Measurements from ENCODE around the gene CCDC91.

The CCDC91 gene

GRCh38 chr12:28574746-28575592 lies 384.7 kb downstream of the CCDC91 start:
- Histone ChIP-seq H3K36me3 (ENCODE audit: control insufficient read depth, insufficient read depth, low read length) (no peaks in the 10 kb centered on the region), H3K4me1 (ENCODE audit: control insufficient read depth, insufficient read depth, low read length) (no peaks in the 10 kb centered on the region), H3K9ac (ENCODE audit: low read length) (no peak overlapping the region), H3K4me3 (ENCODE audit: low read length) (no peak overlapping the region), H3K27me3 (ENCODE audit: control insufficient read depth, insufficient read depth, low read length) (no peaks in the 10 kb centered on the region), H3K27ac (ENCODE audit: low read depth, low read length) (no peak overlapping the region)

- H3K27me3 ChIP-seq (ENCODE audit: control insufficient read depth, insufficient read depth, low read length): no peaks in the 10 kb centered on the region
- H3K4me3 ChIP-seq (ENCODE audit: low read length): no peak overlapping the region
- H3K9ac ChIP-seq (ENCODE audit: low read length): no peak overlapping the region
- no peaks in the 10 kb centered on the region for H3K4me1 ChIP-seq (ENCODE audit: control insufficient read depth, insufficient read depth, low read length)
- H3K27ac ChIP-seq (ENCODE audit: low read depth, low read length): no peak overlapping the region
- no peaks in the 10 kb centered on the region for H3K36me3 ChIP-seq (ENCODE audit: control insufficient read depth, insufficient read depth, low read length)
These were observed 385.4 kb downstream of the CCDC91 start for GRCh38 chr12:28575593-28576205.

GRCh38 chr12:28578361-28578760 lies 388.1 kb downstream of the CCDC91 start:
- Histone ChIP-seq H3K4me1 (ENCODE audit: control insufficient read depth, insufficient read depth, low read length) (no peaks in the 10 kb centered on the region), H3K4me3 (ENCODE audit: low read length) (no peak overlapping the region), H3K27me3 (ENCODE audit: control insufficient read depth, insufficient read depth, low read length) (no peaks in the 10 kb centered on the region), H3K9ac (ENCODE audit: low read length) (no peak overlapping the region), H3K27ac (ENCODE audit: low read depth, low read length) (no peak overlapping the region), H3K36me3 (ENCODE audit: control insufficient read depth, insufficient read depth, low read length) (no peaks in the 10 kb centered on the region)

- no peaks in the 10 kb centered on the region for H3K27me3 ChIP-seq (ENCODE audit: control insufficient read depth, insufficient read depth, low read length)
- H3K9ac ChIP-seq (ENCODE audit: low read length): no peak overlapping the region
- H3K4me3 ChIP-seq (ENCODE audit: low read length): no peak overlapping the region
- no peaks in the 10 kb centered on the region for H3K36me3 ChIP-seq (ENCODE audit: control insufficient read depth, insufficient read depth, low read length)
- no peaks in the 10 kb centered on the region for H3K4me1 ChIP-seq (ENCODE audit: control insufficient read depth, insufficient read depth, low read length)
- no peak overlapping the region for H3K27ac ChIP-seq (ENCODE audit: low read depth, low read length)
These were observed 388.6 kb downstream of the CCDC91 start for GRCh38 chr12:28578833-28579252.

- H3K27ac ChIP-seq (ENCODE audit: low read depth, low read length): no peak overlapping the region
- no peak overlapping the region for H3K4me3 ChIP-seq (ENCODE audit: low read length)
- H3K4me1 ChIP-seq (ENCODE audit: control insufficient read depth, insufficient read depth, low read length): peaks cover 3% of the 10 kb centered on the region
- no peaks in the 10 kb centered on the region for H3K27me3 ChIP-seq (ENCODE audit: control insufficient read depth, insufficient read depth, low read length)
- H3K9ac ChIP-seq (ENCODE audit: low read length): no peak overlapping the region
- no peaks in the 10 kb centered on the region for H3K36me3 ChIP-seq (ENCODE audit: control insufficient read depth, insufficient read depth, low read length)
These were observed 392.6 kb downstream of the CCDC91 start for GRCh38 chr12:28582672-28583376.

GRCh38 chr12:28583701-28584261 lies 393.5 kb downstream of the CCDC91 start:
- no peak overlapping the region for H3K4me3 ChIP-seq (ENCODE audit: low read length)

GRCh38 chr12:28585146-28585545 lies 394.9 kb downstream of the CCDC91 start:
- Histone ChIP-seq H3K36me3 (ENCODE audit: control insufficient read depth, insufficient read depth, low read length) (no peaks in the 10 kb centered on the region), H3K4me1 (ENCODE audit: control insufficient read depth, insufficient read depth, low read length) (peaks cover 3% of the 10 kb centered on the region), H3K9ac (ENCODE audit: low read length) (no peak overlapping the region), H3K27me3 (ENCODE audit: control insufficient read depth, insufficient read depth, low read length) (no peaks in the 10 kb centered on the region), H3K4me3 (ENCODE audit: low read length) (no peak overlapping the region), H3K27ac (ENCODE audit: low read depth, low read length) (no peak overlapping the region)

More at GRCh38 chr12:28583701-28584261, 393.5 kb downstream of the CCDC91 start:
- no peaks in the 10 kb centered on the region for H3K27me3 ChIP-seq (ENCODE audit: control insufficient read depth, insufficient read depth, low read length)
- H3K36me3 ChIP-seq (ENCODE audit: control insufficient read depth, insufficient read depth, low read length): no peaks in the 10 kb centered on the region
- no peak overlapping the region for H3K9ac ChIP-seq (ENCODE audit: low read length)
- H3K27ac ChIP-seq (ENCODE audit: low read depth, low read length): no peak overlapping the region
- peaks cover 3% of the 10 kb centered on the region for H3K4me1 ChIP-seq (ENCODE audit: control insufficient read depth, insufficient read depth, low read length)

GRCh38 chr12:28586481-28586880 lies 396.2 kb downstream of the CCDC91 start:
- peaks cover 3% of the 10 kb centered on the region for H3K4me1 ChIP-seq (ENCODE audit: control insufficient read depth, insufficient read depth, low read length)
- no peak overlapping the region for H3K9ac ChIP-seq (ENCODE audit: low read length)
- no peak overlapping the region for H3K4me3 ChIP-seq (ENCODE audit: low read length)
- H3K27me3 ChIP-seq (ENCODE audit: control insufficient read depth, insufficient read depth, low read length): no peaks in the 10 kb centered on the region
- no peak overlapping the region for H3K27ac ChIP-seq (ENCODE audit: low read depth, low read length)
- no peaks in the 10 kb centered on the region for H3K36me3 ChIP-seq (ENCODE audit: control insufficient read depth, insufficient read depth, low read length)

- Histone ChIP-seq H3K27me3 (ENCODE audit: control insufficient read depth, insufficient read depth, low read length) (no peaks in the 10 kb centered on the region), H3K27ac (ENCODE audit: low read depth, low read length) (no peak overlapping the region), H3K4me3 (ENCODE audit: low read length) (no peak overlapping the region), H3K36me3 (ENCODE audit: control insufficient read depth, insufficient read depth, low read length) (no peaks in the 10 kb centered on the region), H3K4me1 (ENCODE audit: control insufficient read depth, insufficient read depth, low read length) (peaks cover 2% of the 10 kb centered on the region), H3K9ac (ENCODE audit: low read length) (no peak overlapping the region)
These were observed 401.6 kb downstream of the CCDC91 start for GRCh38 chr12:28591831-28592230.

Data from rectal smooth muscle tissue (tissue), 1 donor.